HepG2 (cell line): ENCODE results near the gene LGALS3. TPM values are rescaled to one million over a fixed set of nuclear protein-coding genes. Genes with fewer than 3 reads are reported as not detected.

Source experiments
- AHDC1 ChIP-seq: sonication (generic); formaldehyde crosslinking; IDR thresholded peaks from 2 replicates; pipeline ENCODE4 v1.5.1; 2020; ENCODE audit warnings: mild to moderate bottlenecking, missing genetic modification reagents, borderline replicate concordance
- E2F5 ChIP-seq: sonication (generic); formaldehyde crosslinking; conservative IDR thresholded peaks from 2 replicates; pipeline ENCODE4 v1.4.0; 2020; ENCODE audit warnings: missing genetic modification reagents
- HES4 ChIP-seq: sonication (generic); formaldehyde crosslinking; IDR thresholded peaks from 2 replicates; pipeline ENCODE4 v1.9.0; 2021; ENCODE audit warnings: mild to moderate bottlenecking, missing genetic modification reagents, borderline replicate concordance
- HNRNPH1 ChIP-seq: fragments of 200-400 bp; formaldehyde crosslinking; optimal IDR thresholded peaks from 2 replicates; pipeline ENCODE3; 2017; ENCODE audit warnings: mild to moderate bottlenecking, low read depth, low read length
- HNRNPL ChIP-seq: fragments of 200-400 bp; formaldehyde crosslinking; IDR thresholded peaks from 2 replicates; pipeline ENCODE4 v1.6.1; 2017; ENCODE audit warnings: mild to moderate bottlenecking, low read depth, low read length
- MTA3 ChIP-seq: sonication (generic); formaldehyde crosslinking; IDR thresholded peaks from 2 replicates; pipeline ENCODE4 v1.4.0; 2020; ENCODE audit warnings: missing genetic modification reagents
- NFE2L2 ChIP-seq: fragments of 150-350 bp; IDR thresholded peaks from 2 replicates; pipeline ENCODE4 v1.6.1; 2014; ENCODE audit warnings: low read length
- POGZ ChIP-seq: sonication (generic); formaldehyde crosslinking; IDR thresholded peaks from 2 replicates; pipeline ENCODE4 v1.4.0; 2020; ENCODE audit warnings: mild to moderate bottlenecking, missing genetic modification reagents
- RAD51 ChIP-seq: fragments of 450-650 bp; IDR thresholded peaks from 2 replicates; pipeline ENCODE4 v1.6.1; 2016; ENCODE audit warnings: borderline replicate concordance
- REL ChIP-seq: sonication (generic); formaldehyde crosslinking; conservative IDR thresholded peaks from 2 replicates; pipeline ENCODE4 v1.8.0; 2022; ENCODE audit warnings: mild to moderate bottlenecking, missing genetic modification reagents, moderate library complexity
- SCMH1 ChIP-seq: sonication (generic); formaldehyde crosslinking; IDR thresholded peaks from 2 replicates; pipeline ENCODE4 v1.9.0; 2021; ENCODE audit warnings: missing genetic modification reagents, mild to moderate bottlenecking, borderline replicate concordance
- ZBTB34 ChIP-seq: sonication (generic); formaldehyde crosslinking; IDR thresholded peaks from 2 replicates; pipeline ENCODE4 v1.8.0; 2022; ENCODE audit warnings: mild to moderate bottlenecking, missing genetic modification reagents
- ZBTB8A ChIP-seq: sonication (generic); formaldehyde crosslinking; IDR thresholded peaks from 2 replicates; pipeline ENCODE4 v1.4.0; 2020; ENCODE audit warnings: mild to moderate bottlenecking, low read depth, missing genetic modification reagents, borderline replicate concordance
- ZNF124 ChIP-seq: sonication (generic); formaldehyde crosslinking; IDR thresholded peaks from 2 replicates; pipeline ENCODE4 v1.4.0; 2020; ENCODE audit warnings: missing genetic modification reagents
- ZNF180 ChIP-seq: sonication (generic); formaldehyde crosslinking; IDR thresholded peaks from 2 replicates; pipeline ENCODE4 v1.4.0; 2020; ENCODE audit warnings: low read depth, missing genetic modification reagents, borderline replicate concordance
- ZNF275 ChIP-seq: sonication (generic); formaldehyde crosslinking; IDR thresholded peaks from 2 replicates; pipeline ENCODE4 v1.8.0; 2022; ENCODE audit warnings: missing genetic modification reagents, mild to moderate bottlenecking, inconsistent platforms, borderline replicate concordance
- ZNF335 ChIP-seq: sonication (generic); formaldehyde crosslinking; IDR thresholded peaks from 2 replicates; pipeline ENCODE4 v1.4.0; 2020; ENCODE audit warnings: missing genetic modification reagents
- ZNF543 ChIP-seq: sonication (generic); formaldehyde crosslinking; IDR thresholded peaks from 2 replicates; pipeline ENCODE4 v1.4.0; 2020; ENCODE audit warnings: mild to moderate bottlenecking, missing genetic modification reagents
- ZNF576 ChIP-seq: sonication (generic); formaldehyde crosslinking; IDR thresholded peaks from 2 replicates; pipeline ENCODE4 v1.4.0; 2020; ENCODE audit warnings: mild to moderate bottlenecking, missing genetic modification reagents
- polyA plus RNA-seq, 8 experiments: library from polyadenylated mRNA; depleted of rRNA in 3 of 8; stranded (reverse) in 7 of 8; unstranded in 1 of 8; fragments of >200 nt; fragmentation: Illumina TruSeq in 4 of 8; extraction: Trizol in 4 of 8; gene quantifications; 2 replicates each; pipeline versions ENCODE4 v1.2.1 to v1.2.3, GENCODE V29; 2011 to 2016; ENCODE audit warnings: low read depth in 4 of 8, missing spikeins in 1 of 8, mixed read lengths in 1 of 8; ENCODE audit not compliant: insufficient read depth in 1 of 8
- total RNA-seq, 5 experiments: library from RNA; depleted of rRNA; stranded (reverse); fragments of >200 nt; fragmentation: Illumina TruSeq; extraction: Trizol; gene quantifications; 2 replicates each; pipeline ENCODE4 v1.2.3, GENCODE V29; 2016; ENCODE audit warnings: low read depth in 1 of 5

The LGALS3 gene
- total and polyA plus RNA-seq, 2 of the 13 experiments (the other 11 are each of a cell fraction or from before 2014, with no cell fraction given) = 5.0 to 97.4 TPM

- TF ChIP-seq E2F5 = no peak
- no peak for TF ChIP-seq ZNF275 (CRISPR knock-in tag)
- no peak for TF ChIP-seq HNRNPL
- TF ChIP-seq POGZ (CRISPR knock-in tag) = peak; percentile 80
- no peak for TF ChIP-seq SCMH1 (CRISPR knock-in tag)
- no peak for TF ChIP-seq REL (CRISPR knock-in tag)
- TF ChIP-seq ZNF543 (CRISPR knock-in tag) = no peak
- TF ChIP-seq HES4 (CRISPR knock-in tag) = no peak
- TF ChIP-seq HNRNPH1 = no peak
- peak; percentile 86; the same call in 1 of the 2 replicates for TF ChIP-seq AHDC1 (CRISPR knock-in tag)
- TF ChIP-seq ZNF180 (CRISPR knock-in tag) = no peak
- TF ChIP-seq MTA3 (CRISPR knock-in tag) = no peak
- peak; percentile 67; the same call in 1 of the 2 replicates for TF ChIP-seq ZNF335 (CRISPR knock-in tag)
- peak; percentile 56; the same call in 1 of the 2 replicates for TF ChIP-seq ZNF124 (CRISPR knock-in tag)
- no peak for TF ChIP-seq ZBTB8A (CRISPR knock-in tag)
- TF ChIP-seq ZBTB34 (CRISPR knock-in tag) = no peak
- peak; percentile 69; the same call in 1 of the 2 replicates for TF ChIP-seq NFE2L2
- TF ChIP-seq RAD51 = no peak
- TF ChIP-seq ZNF576 (CRISPR knock-in tag) = no peak
Measured at GRCh38 chr14:55103005-55103640, 25.9 kb upstream of the LGALS3 start (continued).
